ENCODE results near the gene HOXD11. TPM values are rescaled to one million over a fixed set of nuclear protein-coding genes. Genes with fewer than 3 reads are reported as not detected.

The HOXD11 gene
- total and polyA plus RNA-seq, 2 donors (not counting 1 experiment from before 2014, with no cell fraction given) = not detected

DNA sequence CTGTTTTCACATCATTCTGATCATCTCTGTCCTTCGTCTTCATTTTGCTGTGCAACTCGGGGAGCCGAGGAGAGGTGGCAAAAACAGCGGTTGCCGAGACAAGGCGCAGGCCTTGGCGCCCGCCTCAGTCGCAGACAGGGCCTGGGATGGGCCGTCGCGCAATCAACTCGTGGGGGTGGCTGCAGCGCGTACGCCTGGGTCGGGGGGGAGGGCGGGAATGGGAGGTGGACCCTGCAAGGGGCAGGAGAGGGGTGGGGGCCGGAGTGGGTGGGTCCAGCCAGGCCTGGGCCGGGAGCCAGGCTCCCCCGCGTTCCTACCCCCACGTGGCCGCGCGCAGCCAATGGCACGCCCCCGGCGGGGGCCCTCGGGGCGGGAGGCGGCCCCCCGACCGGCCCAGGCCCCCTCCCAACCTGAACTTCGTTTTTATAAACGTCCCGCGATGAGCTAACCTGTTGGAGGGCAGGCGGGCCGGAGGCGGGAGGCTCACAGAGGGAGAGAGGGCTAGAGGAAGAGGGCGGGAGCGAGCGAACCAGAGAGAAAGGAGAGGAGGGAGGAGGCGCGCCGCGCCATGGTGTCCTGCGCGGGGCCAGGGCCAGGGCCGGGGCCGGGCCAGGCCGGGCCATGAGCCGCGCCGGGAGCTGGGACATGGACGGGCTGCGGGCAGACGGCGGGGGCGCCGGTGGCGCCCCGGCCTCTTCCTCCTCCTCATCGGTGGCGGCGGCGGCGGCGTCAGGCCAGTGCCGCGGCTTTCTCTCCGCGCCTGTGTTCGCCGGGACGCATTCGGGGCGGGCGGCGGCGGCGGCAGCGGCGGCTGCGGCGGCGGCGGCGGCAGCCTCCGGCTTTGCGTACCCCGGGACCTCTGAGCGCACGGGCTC is 14.6 kb upstream of the HOXD11 start, which contains the start of gene HOXD13:
TSS of gene HOXD13 (plus strand) at position 452 of the 875 bp plus-strand sequence. CDS start at position 622, 170 bp downstream.
- H3K9me3 Mint-ChIP-seq (ENCODE audit: insufficient read depth) = peaks cover 3% of the 10 kb centered on the region
- CTCF ChIA-PET = no interaction called here
- intact Hi-C loops (cut with micrococcal nuclease) = loop anchor here (10.0 kb wide), 1 partner anchor 1758 kb away; the partner anchor contains the start of gene SP9

More for the DNA sequence above, 14.6 kb upstream of the HOXD11 start, which contains the start of gene HOXD13:
- Histone ChIP-seq H3K36me3 (replicated peaks in 1 of 2; ENCODE audit: control extremely low read depth in 1 of 2, control insufficient read depth in 1 of 2, extremely low read depth in 1 of 2, insufficient read depth in 2 of 2, low read length in 1 of 2) (no peaks in the 10 kb centered on the region), H3K27ac (ENCODE audit: low read length in 2 of 2) (no peak within 1 kb of the TSS), H3K4me1 (ENCODE audit: control insufficient read depth in 2 of 2, insufficient read depth in 2 of 2, low read length in 2 of 2) (peaks cover 28 to 32% of the 10 kb centered on the region in 2 donors), H3K27me3 (replicated peaks in 1 of 4; ENCODE audit: control extremely low read depth in 1 of 4, control insufficient read depth in 3 of 4, insufficient read depth in 4 of 4, low read length in 3 of 4) (peaks cover 0 to 89% (median 84%) of the 10 kb centered on the region in 4 experiments), H3K9ac (ENCODE audit: low read length) (no peak within 1 kb of the TSS), H3K79me2 (ENCODE audit: control insufficient read depth, insufficient read depth, low read length) (no peaks in the 10 kb centered on the region), H3K4me3 (ENCODE audit: control extremely low read depth in 1 of 5, extremely low read depth in 1 of 5, insufficient read depth in 1 of 5, low read depth in 2 of 5, low read length in 4 of 5) (no peak within 1 kb of the TSS), H4K20me1 (ENCODE audit: control insufficient read depth, insufficient read depth, low read length, poor library complexity, severe bottlenecking) (no peaks in the 10 kb centered on the region), H2AFZ (ENCODE audit: insufficient read depth, low read depth, low read length, poor library complexity, severe bottlenecking) (no peak within 1 kb of the TSS), H3K4me2 (replicated peaks; ENCODE audit: low read depth, low read length, poor library complexity, severe bottlenecking) (peak within 1 kb of the TSS; percentile 48), H3K9me3 (ENCODE audit: control extremely low read depth in 1 of 3, control insufficient read depth in 2 of 3, insufficient read depth in 1 of 3, low read length in 2 of 3) (peaks cover 1 to 40% (median 8%) of the 10 kb centered on the region in 3 donors)
- H3K4me3 Mint-ChIP-seq = peak within 1 kb of the TSS; percentile 4
- DNase-seq (peak; percentile 33), ATAC-seq (ENCODE audit: low read depth) (no peak)
- TF ChIP-seq EZH2 (IDR thresholded peaks at IDR 0.05; ENCODE audit: borderline replicate concordance, insufficient read depth, low read depth, low read length, poor library complexity, severe bottlenecking) = no peak
- TF ChIP-seq, protein P1, sequence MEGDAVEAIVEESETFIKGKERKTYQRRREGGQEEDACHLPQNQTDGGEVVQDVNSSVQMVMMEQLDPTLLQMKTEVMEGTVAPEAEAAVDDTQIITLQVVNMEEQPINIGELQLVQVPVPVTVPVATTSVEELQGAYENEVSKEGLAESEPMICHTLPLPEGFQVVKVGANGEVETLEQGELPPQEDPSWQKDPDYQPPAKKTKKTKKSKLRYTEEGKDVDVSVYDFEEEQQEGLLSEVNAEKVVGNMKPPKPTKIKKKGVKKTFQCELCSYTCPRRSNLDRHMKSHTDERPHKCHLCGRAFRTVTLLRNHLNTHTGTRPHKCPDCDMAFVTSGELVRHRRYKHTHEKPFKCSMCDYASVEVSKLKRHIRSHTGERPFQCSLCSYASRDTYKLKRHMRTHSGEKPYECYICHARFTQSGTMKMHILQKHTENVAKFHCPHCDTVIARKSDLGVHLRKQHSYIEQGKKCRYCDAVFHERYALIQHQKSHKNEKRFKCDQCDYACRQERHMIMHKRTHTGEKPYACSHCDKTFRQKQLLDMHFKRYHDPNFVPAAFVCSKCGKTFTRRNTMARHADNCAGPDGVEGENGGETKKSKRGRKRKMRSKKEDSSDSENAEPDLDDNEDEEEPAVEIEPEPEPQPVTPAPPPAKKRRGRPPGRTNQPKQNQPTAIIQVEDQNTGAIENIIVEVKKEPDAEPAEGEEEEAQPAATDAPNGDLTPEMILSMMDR (IDR thresholded peaks at IDR 0.05) = no peak
- peaks cover 30% of the 10 kb centered on the region for H3K4me1 Mint-ChIP-seq
- POLR2A ChIA-PET = no interaction called here
- peaks cover 81% of the 10 kb centered on the region for H3K27me3 Mint-ChIP-seq
- 8% methylated on average over 73 of the region's 95 CpGs for WGBS (ENCODE audit: insufficient coverage)
- peak within 1 kb of the TSS; percentile 71 for H3K27ac Mint-ChIP-seq

Measured in B cell (primary cell).